Stimulated activated naive CD8-positive, alpha-beta T cell treated with anti-CD3 and anti-CD28 coated beads, Interleukin-15, amount 100 ng/mL, for 72 hours (primary cell): ENCODE data around the gene HOXC5.
"Not testable (repeated sequence)": the region's sequence is repeated elsewhere in the genome, so short reads cannot be mapped to it uniquely, and the experiment has no call there.

ENCODE experiments used
- ATAC-seq: fragments of 150-1000 bp; cut with Tn5 transposase; 2 replicates; pipeline ENCODE4 v1.10.0; 2021; ENCODE audit warnings: mild to moderate bottlenecking, moderate library complexity
- DNase-seq, 2 donors: peaks; one replicate each; pipeline ENCODE4 v3.0.0; 2021 to 2022
- H3K27ac Mint-ChIP-seq, 2 donors: one replicate each; pipeline ENCODE4 v1.8.0; 2022; ENCODE audit warnings: mild to moderate bottlenecking in 2 of 2, mixed read lengths in 2 of 2, moderate library complexity in 2 of 2
- H3K27me3 Mint-ChIP-seq: one replicate; pipeline ENCODE4 v1.8.0; 2022; ENCODE audit warnings: mixed read lengths
- H3K4me1 Mint-ChIP-seq: one replicate; pipeline ENCODE4 v1.8.0; 2022; ENCODE audit warnings: mild to moderate bottlenecking, mixed read lengths
- H3K4me3 Mint-ChIP-seq, 2 donors: one replicate each; pipeline ENCODE4 v1.8.0; 2022; ENCODE audit warnings: mild to moderate bottlenecking in 2 of 2, mixed read lengths in 2 of 2, moderate library complexity in 1 of 2
- H3K9me3 Mint-ChIP-seq, 2 donors: one replicate each; pipeline ENCODE4 v1.8.0; 2022; ENCODE audit warnings: mixed read lengths in 2 of 2

The HOXC5 gene

GRCh38 chr12:54068418-54069070 is 35.7 kb downstream of the HOXC5 start:
- ATAC-seq (no peak), DNase-seq (no peak)
- no peaks in the 10 kb centered on the region for H3K4me1 Mint-ChIP-seq
- H3K27ac Mint-ChIP-seq: no peak overlapping the region
- H3K9me3 Mint-ChIP-seq: no peaks in the 10 kb centered on the region
- no peak overlapping the region for H3K4me3 Mint-ChIP-seq
- peaks cover 56% of the 10 kb centered on the region for H3K27me3 Mint-ChIP-seq

DNA sequence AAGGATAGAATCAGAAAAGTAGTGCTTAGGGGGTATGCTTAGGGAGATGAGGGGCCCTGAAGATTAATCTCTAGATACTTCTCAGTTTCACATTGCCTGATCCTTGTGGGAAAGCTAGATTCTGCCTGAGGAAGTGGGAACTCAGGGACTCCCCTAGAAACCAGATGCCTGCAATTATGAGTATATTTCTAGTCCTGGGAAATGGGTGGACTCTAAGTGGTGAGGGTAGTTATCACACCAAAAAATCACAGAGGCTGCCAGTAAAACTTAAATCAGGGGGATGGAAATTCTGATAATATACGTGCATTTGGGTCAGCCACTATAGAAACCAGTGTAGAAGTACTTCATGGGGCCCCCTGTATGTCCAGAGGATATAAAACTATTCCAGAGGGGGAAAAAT is 39.1 kb downstream of the HOXC5 start:
- H3K4me1 Mint-ChIP-seq: no peaks in the 10 kb centered on the region
- H3K4me3 Mint-ChIP-seq: no peak overlapping the region
- ATAC-seq (no peak), DNase-seq (no peak)
- no peak overlapping the region for H3K27ac Mint-ChIP-seq
- peaks cover 40% of the 10 kb centered on the region for H3K27me3 Mint-ChIP-seq
- no peaks in the 10 kb centered on the region for H3K9me3 Mint-ChIP-seq

GRCh38 chr12:54074308-54074707 is 41.5 kb downstream of the HOXC5 start:
- H3K27ac Mint-ChIP-seq: no peak overlapping the region
- DNase-seq (no peak), ATAC-seq (no peak)
- H3K9me3 Mint-ChIP-seq: no peaks in the 10 kb centered on the region
- H3K27me3 Mint-ChIP-seq: peaks cover 23% of the 10 kb centered on the region
- H3K4me3 Mint-ChIP-seq: no peak overlapping the region
- H3K4me1 Mint-ChIP-seq: peaks cover 9% of the 10 kb centered on the region

DNA sequence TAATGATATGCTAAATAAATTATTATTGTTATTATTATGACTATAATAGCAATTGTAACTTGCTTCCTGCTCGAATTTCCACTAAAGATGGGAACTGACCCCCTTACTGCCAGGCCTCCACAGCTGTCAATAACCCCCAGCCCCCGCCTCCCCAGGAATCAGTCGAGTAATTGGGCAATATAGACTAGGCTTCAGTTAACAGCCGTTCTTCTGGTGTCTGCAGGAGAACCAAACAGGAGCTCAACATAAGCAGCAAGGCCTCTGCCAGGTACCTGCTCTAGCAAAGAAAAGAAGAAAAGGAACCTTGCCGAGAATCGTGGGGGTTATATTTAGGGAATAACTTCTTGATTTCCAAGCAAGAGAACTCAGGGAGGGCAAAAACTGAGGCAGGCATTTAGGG is 42.6 kb downstream of the HOXC5 start:
- Mint-ChIP-seq H3K9me3 (no peaks in the 10 kb centered on the region), H3K4me1 (peaks cover 14% of the 10 kb centered on the region), H3K27ac (no peak overlapping the region), H3K27me3 (peaks cover 13% of the 10 kb centered on the region), H3K4me3 (no peak overlapping the region)
- DNase-seq (no peak), ATAC-seq (no peak)

DNA sequence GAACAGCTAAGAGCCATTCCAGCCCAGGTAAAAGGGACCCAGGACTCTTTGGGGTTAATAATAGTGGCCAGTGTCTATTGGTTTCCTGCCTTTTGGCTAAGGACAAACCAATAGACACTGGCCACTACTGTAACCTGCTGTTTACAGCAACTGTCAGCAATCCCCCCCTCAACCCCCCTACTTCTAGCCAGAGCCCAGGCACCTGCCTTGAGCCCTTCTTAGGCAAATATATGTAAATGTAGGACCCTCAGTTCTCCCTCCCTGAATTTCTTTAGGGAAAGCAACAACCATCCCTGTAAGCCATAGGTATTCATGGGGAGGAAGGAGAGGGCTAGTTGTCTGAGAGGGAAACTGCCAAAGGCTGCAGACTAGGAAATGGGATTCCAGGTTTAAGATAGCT is 43.1 kb downstream of the HOXC5 start:
- Mint-ChIP-seq H3K4me1 (peaks cover 20% of the 10 kb centered on the region), H3K27ac (no peak overlapping the region), H3K9me3 (no peaks in the 10 kb centered on the region), H3K4me3 (no peak overlapping the region), H3K27me3 (peaks cover 7% of the 10 kb centered on the region)
- no peak for DNase-seq
- ATAC-seq: no peak

- not testable (repeated sequence) for H3K27me3 Mint-ChIP-seq, H3K4me3 Mint-ChIP-seq, DNase-seq, ATAC-seq, H3K9me3 Mint-ChIP-seq, H3K27ac Mint-ChIP-seq
- H3K4me1 Mint-ChIP-seq: peaks cover 35% of the 10 kb centered on the region
Observed at GRCh38 chr12:54077843-54078242, 45.0 kb downstream of the HOXC5 start.

DNA sequence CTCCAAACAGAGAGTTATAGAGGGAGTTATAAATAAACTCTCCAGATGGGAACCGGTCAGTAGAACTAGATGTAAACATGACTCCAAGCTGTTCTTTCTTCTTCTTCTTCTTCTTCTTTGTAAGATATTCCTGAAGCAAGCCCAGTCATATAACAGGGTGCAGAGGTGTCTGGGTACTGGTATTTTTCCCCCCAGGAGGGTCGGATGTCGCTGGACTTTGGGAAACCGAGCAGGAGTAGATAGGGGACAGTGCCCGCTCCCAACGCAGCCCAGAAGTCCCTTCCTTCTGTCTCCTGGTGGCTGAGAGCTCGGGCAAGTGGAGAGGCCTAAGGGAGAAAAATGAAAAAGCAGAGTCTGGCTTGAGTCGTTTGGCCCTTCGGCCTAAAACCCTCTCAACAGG is 46.3 kb downstream of the HOXC5 start:
- H3K27me3 Mint-ChIP-seq, ATAC-seq, DNase-seq, H3K9me3 Mint-ChIP-seq, H3K4me3 Mint-ChIP-seq, H3K27ac Mint-ChIP-seq: not testable (repeated sequence)
- H3K4me1 Mint-ChIP-seq: peaks cover 47% of the 10 kb centered on the region

DNA sequence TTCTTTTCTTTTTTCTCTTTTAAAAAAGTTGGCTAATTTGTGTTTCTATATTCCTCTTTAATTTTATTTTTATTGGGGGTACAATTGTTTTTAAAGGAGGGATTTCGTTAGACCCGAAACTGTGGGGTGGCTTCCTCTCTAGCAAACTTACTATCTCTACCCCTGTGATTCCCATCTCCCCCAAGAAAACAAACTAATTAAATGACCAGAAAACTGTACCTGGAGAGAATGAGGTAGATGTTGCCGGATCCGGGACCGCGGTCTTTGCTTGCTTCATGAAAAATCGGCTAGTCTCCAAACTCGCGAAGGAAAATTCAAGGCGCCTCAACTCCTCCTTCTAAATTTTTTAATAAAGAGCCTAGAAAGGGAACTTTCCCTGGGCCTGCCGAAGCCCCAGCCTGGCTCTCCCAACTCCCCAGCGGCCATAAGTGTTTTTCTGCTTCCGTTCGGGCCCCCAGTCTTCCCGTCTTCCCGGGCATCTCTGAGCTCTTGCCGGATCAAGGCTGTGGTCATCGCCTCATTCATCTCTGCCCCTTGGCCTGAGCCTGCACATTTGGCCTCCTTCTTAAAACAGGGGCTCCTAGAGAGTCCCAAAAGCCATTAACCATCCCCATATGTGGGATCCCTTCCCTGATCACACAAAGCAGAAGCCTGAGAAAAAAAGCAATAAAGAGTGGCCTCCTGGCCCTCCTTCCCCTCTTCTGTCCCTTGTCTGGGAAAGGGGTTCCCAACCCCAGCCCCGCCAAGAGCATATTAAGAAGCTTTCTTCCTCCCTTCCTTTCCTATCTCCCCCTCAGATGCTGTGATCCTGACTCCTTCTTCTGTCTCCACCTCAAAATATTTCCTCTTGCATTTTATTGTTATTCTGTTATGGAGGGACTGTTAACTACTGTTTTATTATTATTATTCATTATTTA is 47.4 kb downstream of the HOXC5 start:
- peak overlapping the region in 1 of 2 donors; percentile 90 for H3K4me3 Mint-ChIP-seq
- not testable (repeated sequence) for H3K27me3 Mint-ChIP-seq

GRCh38 chr12:54081053-54081514 is 48.2 kb downstream of the HOXC5 start:
- H3K9me3 Mint-ChIP-seq, H3K27me3 Mint-ChIP-seq, ATAC-seq: not testable (repeated sequence)
- H3K4me1 Mint-ChIP-seq: peaks cover 53% of the 10 kb centered on the region
- H3K4me3 Mint-ChIP-seq: peak overlapping the region; percentile 90 to 91
- peak; percentile 23 to 40 for DNase-seq
- H3K27ac Mint-ChIP-seq: peak overlapping the region; percentile 95 to 98

More for the DNA sequence above, 47.4 kb downstream of the HOXC5 start:
- not testable (repeated sequence) for DNase-seq, H3K9me3 Mint-ChIP-seq, ATAC-seq
- Mint-ChIP-seq H3K27ac (peak overlapping the region; percentile 29 to 57), H3K4me1 (peaks cover 49% of the 10 kb centered on the region)

- Mint-ChIP-seq H3K27ac (peak overlapping the region; percentile 95 to 98), H3K4me1 (peaks cover 53% of the 10 kb centered on the region), H3K4me3 (peak overlapping the region; percentile 90 to 91)
- H3K9me3 Mint-ChIP-seq, ATAC-seq, H3K27me3 Mint-ChIP-seq: not testable (repeated sequence)
- peak; percentile 57 to 58 for DNase-seq
Observed at GRCh38 chr12:54081581-54082396, 48.9 kb downstream of the HOXC5 start.

DNA sequence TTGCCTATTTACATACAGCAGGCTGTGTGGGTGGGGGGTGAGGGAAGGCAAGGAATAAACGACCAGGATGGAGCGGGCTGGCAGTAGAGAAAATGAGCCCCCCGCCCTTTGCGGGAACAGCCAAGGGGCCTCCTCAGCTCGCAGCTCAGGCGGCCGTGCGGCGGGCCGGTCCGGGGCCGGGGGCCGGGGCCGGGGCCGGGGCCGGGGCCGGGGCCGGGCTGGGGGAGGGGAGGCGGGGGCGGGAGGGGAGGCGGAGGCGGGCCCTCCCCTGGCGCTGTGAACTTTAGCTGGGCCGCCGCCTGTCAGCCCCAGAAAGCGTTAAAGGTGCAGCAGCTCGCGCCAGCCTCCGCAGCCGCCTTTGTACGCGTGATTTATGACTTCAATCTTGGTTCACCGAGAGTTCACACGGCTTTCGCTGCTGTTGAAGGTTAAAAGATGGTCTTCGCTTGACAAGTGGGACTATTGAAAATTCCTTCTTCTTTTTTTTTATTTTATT is 49.6 kb downstream of the HOXC5 start:
- peaks cover 53% of the 10 kb centered on the region for H3K4me1 Mint-ChIP-seq
- peak overlapping the region; percentile 90 to 91 for H3K4me3 Mint-ChIP-seq
- DNase-seq (peak; percentile 37 to 48), ATAC-seq (peak; percentile 63)
- H3K9me3 Mint-ChIP-seq: no peaks in the 10 kb centered on the region
- no peaks in the 10 kb centered on the region for H3K27me3 Mint-ChIP-seq
- H3K27ac Mint-ChIP-seq: peak overlapping the region in 1 of 2 donors; percentile 98
